ENCODE data around the gene PHRF1.

PHRF1 gene

GRCh38 chr11:598005-598680 lies 21.9 kb downstream of the PHRF1 start:
- no peak for DNase-seq

- DNase-seq = no peak
Observed at GRCh38 chr11:601573-602245, 25.4 kb downstream of the PHRF1 start.

DNA sequence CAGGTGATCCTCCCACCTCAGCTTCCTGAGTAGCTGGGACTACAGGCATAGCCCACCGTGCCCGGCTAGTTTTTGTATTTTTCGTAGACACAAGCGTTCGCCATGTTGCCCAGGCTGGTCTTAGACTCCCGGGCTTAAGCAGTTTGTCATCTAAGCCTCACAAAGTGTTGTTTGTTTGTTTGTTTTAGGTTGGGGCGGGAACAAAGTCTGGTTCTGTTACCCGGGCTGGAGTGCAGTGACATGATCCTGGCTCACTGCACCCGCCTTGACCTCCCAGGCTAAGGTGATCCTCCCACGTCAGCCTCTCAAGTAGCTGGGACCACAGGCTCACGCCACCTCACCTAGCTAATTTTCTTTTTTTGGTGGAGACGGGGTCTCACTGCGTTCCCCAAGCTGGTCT lies 26.9 kb downstream of the PHRF1 start:
- DNase-seq = no peak

- DNase-seq = no peak
Observed at GRCh38 chr11:605286-606129, 29.2 kb downstream of the PHRF1 start.

GRCh38 chr11:606245-606644 lies 30.0 kb downstream of the PHRF1 start:
- no peak for DNase-seq

DNA sequence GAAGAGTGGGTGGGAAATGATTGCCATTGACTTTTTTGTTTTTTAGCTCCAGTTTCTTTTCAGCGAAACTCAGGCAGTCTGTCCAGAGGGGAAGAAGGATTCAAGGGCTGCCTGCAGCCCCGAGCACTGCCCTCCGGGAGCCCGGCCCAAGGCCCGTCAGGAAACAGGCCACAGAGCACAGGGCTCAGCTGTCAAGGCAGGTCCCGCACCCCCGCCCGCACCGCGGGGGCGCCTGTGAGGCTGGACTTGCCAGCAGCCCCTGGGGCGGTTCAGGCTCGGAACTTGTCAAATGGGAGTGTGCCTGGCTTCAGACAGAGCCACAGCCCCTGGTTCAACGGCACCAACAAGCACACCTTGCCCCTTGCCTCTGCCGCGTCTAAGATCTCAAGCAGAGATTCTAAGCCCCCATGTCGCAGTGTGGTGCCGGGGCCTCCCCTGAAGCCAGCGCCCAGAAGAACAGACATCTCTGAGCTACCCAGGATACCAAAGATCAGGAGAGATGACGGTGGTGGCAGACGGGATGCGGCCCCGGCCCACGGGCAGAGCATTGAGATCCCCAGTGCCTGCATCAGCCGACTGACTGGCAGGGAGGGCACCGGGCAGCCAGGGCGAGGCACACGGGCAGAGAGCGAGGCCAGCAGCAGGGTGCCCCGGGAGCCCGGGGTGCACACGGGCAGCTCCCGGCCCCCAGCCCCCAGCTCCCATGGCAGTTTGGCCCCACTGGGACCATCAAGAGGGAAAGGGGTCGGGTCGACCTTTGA lies 30.9 kb downstream of the PHRF1 start:
- DNase-seq = no peak

DNA sequence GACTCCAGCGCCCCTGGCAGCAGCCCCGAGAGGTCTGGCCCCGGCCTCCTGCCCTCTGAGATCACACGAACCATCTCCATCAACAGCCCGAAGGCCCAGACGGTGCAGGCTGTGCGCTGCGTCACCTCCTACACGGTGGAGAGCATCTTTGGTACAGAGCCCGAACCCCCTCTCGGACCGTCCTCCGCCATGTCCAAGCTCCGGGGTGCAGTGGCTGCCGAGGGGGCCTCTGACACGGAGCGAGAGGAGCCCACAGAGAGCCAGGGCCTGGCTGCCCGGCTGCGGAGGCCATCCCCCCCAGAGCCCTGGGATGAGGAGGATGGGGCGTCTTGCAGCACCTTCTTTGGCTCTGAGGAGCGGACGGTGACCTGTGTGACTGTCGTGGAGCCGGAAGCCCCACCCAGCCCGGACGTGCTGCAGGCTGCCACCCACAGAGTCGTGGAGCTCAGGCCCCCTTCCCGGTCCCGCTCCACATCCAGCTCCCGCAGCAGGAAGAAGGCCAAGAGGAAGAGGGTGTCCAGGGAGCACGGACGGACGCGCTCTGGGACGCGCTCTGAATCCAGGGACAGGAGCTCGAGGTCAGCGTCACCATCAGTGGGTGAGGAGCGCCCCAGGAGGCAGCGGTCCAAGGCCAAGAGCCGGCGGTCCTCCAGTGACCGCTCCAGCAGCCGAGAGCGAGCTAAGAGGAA lies 31.8 kb downstream of the PHRF1 start:
- DNase-seq = no peak

DNA sequence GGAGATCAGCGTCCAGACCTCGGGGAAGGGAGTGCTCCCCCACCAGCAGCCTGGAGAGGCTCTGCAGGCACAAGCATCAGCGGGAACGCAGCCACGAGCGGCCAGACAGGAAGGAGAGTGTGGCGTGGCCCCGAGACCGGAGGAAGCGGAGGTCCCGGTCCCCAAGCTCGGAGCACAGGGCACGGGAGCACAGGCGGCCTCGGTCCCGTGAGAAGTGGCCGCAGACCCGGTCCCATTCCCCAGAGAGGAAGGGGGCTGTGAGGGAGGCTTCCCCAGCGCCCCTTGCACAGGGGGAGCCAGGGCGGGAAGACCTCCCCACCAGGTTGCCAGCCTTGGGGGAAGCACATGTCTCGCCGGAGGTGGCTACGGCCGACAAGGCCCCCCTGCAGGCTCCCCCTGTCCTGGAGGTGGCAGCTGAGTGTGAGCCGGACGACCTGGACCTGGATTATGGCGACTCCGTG lies 32.6 kb downstream of the PHRF1 start:
- DNase-seq = no peak

- DNase-seq = no peak
Observed at GRCh38 chr11:609341-609811, 33.1 kb downstream of the PHRF1 start.

DNA sequence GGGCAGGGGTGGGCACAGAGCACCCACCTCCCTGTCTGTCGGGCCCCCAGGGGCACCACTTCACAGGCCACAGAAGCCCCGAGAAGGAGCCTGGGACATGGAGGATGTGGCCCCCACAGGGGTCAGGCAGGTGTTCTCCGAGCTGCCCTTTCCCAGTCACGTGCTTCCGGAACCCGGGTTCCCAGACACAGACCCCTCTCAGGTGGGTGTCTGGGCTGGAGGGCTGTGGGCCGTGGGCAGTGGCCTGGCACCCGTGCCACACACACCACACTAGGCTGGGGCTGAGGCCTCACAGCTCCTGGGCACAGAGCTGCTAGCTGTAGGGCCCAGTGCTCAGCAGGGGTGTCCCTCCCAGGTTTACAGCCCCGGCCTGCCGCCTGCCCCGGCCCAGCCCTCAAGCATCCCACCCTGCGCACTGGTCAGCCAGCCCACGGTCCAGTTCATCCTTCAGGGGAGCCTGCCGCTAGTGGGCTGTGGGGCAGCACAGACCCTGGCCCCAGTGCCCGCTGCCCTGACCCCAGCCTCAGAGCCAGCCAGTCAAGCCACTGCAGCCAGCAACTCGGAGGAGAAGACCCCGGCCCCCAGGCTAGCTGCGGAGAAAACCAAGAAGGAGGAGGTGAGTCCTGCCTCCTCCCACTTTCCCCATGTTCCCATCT lies 34.0 kb downstream of the PHRF1 start:
- DNase-seq = no peak

GRCh38 chr11:611001-611996 lies 35.0 kb downstream of the PHRF1 start:
- DNase-seq = no peak

DNA sequence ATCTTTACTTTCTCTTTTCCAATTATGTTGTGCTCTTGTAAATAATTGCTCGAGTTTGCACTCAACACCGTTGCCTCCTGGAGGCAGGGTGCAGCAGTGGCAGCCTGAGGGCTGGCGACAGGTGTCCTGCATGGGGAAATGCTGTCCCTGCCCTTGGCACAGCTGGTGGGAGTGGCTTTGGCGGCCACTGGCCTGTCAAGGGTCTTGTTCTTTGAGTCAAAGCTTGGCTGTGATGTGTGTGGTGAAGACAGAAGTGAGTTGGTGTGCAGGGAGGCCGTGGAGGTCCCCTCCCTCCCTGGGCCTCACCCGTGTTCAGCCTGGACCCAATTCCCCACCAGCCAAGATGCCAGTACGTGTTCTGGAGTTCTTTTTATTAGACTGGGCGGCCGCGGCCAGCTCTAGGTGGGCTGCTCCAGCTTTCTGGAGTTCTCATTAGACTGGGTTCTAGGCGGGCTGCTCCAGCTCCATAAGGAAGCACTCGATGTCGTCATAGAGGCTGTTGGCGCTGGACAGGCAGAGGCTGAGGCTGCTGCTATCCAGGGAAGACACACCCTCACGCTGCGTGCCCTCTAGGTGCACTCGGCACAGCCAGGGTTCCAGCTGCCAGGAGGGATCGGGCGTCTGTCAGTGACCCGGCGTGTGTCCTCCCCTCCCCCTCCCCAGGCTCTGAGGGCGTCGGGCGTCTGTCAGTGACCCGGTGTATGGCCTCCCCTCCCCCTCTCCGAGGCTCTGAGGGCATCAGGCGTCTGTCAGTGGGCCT lies 36.1 kb downstream of the PHRF1 start:
- DNase-seq = peak; percentile 77

- no peak for DNase-seq
Observed at GRCh38 chr11:612961-613300, 36.7 kb downstream of the PHRF1 start.

DNA sequence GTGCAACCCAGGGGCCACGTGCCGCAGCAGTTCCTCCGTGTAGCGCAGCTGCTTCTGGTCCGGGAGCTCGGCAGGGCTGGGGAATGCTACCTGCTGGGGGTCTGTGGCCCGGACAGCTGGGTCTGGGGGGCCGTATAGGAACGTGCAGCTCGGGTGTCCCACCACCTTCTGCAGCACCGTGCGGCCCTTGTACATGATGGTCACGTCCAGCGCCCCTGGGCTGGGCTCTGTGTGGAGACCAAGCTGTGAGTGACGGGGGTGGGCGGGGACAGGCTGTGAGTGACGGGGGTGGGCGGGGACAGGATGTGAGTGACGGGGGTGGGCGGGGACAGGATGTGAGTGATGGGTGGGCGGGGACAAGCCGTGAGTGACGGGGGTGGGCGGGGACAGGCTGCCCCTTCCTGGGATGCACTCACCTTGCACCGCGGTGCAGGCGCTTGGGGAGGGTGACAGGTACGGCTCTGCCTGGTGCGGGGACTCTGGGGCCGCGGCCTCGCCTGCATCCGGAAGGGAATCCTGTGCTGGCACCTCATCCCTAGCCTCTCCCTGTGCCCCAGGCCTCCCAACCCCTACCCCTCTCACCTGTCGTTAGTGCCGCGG lies 37.2 kb downstream of the PHRF1 start:
- peak; percentile 91 for DNase-seq

- no peak for DNase-seq
Observed at GRCh38 chr11:614021-614622, 37.9 kb downstream of the PHRF1 start.

DNA sequence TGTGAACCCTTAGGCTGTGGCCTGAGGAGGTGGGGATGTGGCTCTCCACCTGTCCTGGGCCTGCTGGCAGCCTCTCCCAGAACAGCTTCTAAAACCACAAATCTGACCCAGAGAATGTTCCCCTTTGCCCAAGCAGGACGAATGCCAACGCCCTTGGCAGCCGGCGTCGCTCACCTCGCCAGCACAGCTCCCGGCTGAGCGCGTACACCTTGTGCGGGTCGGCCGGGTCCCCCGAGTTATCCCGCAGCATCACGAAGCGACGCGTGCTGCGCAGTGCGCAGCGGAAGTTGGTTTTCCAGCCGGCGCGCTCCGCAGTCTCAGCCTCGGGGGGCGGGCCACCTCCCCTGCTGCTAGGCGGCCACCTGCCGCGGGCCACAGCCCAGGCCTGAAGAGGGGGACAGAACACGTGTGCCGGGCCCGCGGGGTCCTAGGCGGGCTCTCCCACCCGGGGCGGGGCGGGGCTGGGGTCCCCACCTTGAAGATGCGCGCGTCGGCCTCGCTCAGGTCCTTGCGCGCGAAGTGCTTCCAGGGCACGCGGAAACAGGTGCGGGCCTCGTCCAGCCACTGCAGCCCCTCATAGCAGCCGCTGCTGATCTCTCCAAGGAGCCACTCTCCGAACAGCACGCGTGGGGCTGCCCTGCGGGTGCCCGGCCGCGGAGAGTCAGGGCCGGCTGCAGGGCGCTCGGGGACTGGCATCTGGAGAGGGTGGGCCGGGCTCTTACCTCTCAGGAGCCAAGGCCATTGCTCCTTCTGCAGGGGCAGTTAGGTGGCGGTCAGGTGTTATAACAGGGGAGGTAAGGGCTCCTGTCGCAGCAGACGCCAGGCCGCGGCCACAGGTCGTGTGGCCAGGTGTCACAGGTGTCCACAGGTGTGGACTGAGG lies 38.6 kb downstream of the PHRF1 start:
- DNase-seq = no peak

GRCh38 chr11:615504-616319 lies 39.4 kb downstream of the PHRF1 start, which contains the start of gene IRF7:
Gene IRF7, minus strand, starts transcription at chr11:615950. Its CDS starts 586 bp downstream, at chr11:615364.
- peak; percentile 95 for DNase-seq
